ENCODE results near the gene TMBIM6. TPM values are rescaled to one million over a fixed set of nuclear protein-coding genes. Genes with fewer than 3 reads are reported as not detected.
"Not testable (repeated sequence)": the region's sequence is repeated elsewhere in the genome, so short reads cannot be mapped to it uniquely, and the experiment has no call there.

Gene TMBIM6
- total RNA-seq, 1 experiment from 2014 or later: 478 TPM

DNA sequence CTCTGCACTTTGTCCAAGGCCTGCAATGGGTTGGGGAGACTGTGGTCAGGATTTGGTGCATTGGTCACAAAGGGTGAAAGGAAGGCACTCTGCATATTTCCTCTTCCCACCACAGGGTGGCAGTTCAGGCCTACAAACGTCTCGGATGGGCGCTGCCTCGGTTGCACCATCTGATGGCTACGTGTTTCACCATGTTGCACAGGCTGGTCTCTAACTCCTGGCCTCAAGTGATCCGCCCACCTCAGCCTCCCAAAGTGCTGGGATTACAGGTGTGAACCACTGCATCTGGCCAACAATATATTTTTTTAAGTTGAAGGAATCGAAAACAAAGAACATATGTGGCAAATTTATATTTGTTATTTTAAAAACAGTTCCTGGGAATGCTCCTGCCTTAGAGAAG, 35.1 kb downstream of the TMBIM6 start:
- peak; percentile 77 for DNase-seq (ENCODE audit: low spot score)

DNA sequence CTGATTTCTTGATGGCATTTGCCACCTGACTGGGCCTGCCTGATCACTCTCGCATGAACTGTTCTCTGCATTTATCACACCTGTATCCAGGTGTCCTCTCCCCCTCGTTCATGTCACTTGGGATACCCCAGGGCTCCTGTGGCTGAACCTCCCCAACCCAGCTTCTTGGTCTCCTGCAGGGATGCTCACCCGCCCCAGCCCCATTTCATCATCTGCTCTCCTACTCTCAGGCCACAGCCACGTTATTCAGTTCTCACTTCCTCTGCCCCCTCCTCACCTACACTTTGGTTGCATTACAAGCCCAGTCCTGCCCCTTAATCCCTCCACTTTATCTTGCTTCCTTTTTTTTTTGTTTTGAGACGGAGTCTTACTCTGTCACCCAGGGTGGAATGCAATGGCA, 35.5 kb downstream of the TMBIM6 start:
- no peak for DNase-seq (ENCODE audit: low spot score)

DNA sequence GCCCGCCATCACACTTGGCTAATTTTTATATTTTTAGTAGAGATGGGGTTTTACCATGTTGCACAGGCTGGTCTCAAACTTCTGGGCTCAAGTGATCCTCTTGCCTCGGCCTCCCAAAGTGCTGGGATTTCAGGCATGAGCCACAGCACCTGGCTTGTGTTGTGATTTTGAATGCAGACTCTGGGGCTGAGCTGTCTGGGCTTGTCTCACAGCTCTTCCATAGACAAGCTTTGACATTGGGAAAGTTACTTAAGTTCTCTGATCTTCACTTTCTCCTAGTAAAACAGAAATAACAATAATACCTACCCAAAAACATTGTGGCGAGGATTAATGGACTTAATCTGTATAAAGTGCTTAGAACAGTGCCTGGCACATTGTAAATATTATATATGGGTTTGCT, 36.0 kb downstream of the TMBIM6 start:
- no peak for DNase-seq (ENCODE audit: low spot score)

DNA sequence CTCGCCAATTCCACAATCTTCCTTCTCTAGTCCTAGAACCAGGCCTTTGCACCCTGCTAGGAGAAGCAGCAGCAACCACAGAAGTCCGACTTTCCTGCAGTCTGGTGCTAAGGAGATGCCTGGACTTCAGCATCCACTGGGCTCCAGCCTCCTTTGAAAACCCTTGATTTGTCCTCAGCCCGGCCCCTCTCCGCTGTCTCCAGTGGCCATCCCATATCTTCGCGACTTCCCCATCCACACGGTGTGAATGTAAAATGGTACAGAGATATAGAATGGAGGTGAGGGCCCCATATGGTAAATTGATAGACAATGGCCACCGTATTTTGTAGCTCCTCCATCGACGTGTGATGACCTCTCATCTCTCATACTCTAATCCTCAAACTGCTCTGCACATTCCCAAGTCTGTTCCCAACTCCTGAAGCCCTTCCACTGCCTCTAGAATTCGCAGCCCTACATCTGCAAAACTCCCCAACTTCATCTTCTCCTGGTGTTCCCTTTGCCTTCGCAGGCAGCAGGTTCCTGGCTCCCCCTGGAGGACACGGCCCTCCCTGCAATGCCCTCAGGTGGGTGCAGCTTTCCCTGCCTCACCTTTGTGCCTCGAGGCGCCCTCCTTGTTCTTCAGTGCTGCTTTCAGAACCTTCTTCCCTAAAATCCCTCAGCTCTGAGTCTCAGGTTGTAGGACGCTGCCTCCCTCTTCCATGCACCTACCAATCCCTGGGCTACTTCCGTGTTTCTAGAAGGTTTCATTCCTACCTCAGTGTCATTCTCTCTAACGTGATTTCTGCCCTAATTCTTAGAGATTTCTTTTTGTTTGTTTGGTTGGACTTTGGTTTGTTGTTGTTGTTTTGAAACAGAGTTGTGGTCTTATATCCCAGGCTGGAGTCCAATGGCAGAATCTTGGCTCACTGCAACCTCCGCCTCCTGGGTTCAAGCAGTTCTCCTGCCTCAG, 36.7 kb downstream of the TMBIM6 start:
- peak; percentile 71 for DNase-seq (ENCODE audit: low spot score)

DNA sequence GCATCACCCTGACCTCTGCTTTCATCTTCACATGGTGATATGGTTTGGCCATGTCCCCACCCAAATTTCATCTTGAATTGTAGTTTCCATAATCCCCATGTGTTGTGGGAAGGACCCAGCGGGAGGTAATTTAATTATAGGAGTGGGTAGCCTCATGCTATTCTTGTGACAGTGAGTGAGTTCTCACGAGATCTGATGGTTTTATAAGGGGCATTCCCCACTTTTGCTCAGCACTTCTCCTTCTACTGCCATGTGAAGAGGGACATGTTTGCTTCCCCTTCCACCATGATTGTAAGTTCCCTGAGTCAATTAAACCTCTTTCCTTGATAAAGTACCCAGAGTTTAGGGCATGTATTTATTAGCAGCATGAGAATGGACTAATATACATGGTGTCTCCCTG, 38.2 kb downstream of the TMBIM6 start:
- no peak for DNase-seq (ENCODE audit: low spot score)

DNA sequence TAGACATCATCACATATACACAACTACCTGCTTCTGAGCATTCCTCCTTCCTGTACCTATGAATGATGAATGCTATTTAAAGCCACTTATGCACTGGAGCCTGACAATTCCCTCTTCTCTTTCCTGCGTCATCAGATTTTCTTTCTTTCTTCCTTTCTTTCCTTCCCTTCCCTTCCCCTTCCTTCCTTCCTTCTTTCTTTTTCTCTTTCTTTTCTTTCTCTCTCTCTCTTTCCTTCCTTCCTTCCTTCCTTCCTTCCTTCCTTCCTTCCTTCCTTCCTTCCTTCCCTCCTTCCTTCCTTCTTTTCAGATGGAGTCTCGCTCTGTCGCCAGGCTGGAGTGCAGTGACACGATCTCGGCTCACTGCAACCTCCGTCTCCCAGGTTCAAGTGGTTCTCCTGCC, 39.6 kb downstream of the TMBIM6 start:
- DNase-seq (ENCODE audit: low spot score): not testable (repeated sequence)

DNA sequence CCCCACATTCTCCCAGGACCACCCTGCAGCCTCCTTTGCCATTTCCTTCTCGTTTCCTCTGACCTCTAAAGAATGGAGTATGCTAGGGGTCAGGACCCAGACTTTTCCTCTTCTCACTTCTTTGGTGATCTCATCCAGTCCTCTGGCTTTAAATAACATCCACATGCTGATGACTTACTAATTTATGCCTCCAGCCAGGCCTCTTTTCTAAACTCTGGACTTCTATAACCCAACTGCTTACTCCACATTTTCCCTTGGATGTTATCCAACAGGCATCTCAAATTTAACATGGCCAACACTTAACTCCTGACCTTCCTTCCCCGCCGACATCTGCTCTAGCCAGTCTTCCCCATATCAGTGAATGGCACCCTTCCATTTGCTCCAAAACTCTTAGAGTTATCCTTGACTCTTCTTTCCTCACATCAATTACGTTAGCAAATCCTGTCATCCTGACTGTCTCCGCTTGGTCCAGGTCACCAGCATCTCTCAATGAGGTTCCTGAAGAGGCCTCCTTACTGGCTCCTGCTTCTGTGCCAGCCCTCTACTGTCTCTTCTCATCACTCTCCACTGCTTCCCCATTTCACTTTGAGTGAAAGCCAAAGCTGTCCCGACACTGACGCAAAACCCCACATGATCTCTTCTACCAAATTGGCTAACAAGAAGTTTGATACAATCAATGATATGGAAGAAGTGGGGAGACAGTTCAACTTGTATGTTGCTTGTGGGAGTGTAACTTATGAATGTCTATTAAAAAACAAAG, 42.7 kb downstream of the TMBIM6 start:
- DNase-seq (ENCODE audit: low spot score): no peak

DNA sequence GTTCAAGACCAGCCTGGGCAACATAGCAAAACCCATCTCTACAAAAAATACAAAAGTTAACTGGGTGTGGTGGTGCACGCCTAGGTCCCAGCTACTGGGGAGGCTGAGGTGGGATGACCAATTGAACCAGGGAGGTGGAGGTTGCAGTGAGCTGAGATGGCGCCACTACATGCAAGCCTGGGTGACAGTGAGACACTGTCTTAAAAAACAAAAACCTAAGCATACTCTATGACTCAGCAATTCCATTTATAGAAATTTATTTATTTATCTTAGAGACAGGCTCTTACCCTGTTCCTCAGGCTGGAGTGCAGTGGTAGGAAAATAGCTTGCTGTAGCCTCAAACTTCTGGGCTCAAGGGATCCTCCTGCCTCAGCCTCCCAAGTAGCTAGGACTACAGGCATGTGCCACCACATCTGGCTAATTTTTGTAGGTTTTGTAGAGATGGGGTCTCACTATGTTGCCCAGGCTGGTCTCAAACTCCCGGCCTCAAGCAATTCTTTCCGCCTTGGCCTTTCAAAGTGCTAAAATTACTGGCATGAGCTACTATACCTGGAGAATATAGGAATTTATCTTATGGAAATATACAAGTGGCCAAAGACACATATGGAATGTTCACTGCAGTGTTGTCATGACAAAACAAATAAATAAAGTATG, 43.5 kb downstream of the TMBIM6 start:
- no peak for DNase-seq (ENCODE audit: low spot score)

DNA sequence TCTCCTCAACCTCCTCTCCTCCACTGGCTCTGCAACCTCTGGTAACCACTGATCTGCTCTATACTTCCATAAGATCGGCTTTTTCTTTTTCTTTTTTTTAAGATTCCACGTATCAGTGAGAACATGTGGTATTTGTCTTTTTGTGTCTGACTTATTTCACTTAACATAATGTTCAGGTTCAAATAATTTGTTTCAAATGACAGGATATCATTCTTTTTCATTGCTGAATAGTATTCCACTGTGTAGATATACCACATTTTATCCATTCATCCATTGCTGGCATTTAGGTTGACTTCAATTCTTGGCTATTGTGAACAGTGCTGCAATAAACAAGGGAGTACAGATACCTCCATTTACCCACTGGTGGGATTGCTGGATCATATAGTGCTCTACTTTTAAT, 46.3 kb downstream of the TMBIM6 start:
- DNase-seq (ENCODE audit: low spot score): no peak

DNA sequence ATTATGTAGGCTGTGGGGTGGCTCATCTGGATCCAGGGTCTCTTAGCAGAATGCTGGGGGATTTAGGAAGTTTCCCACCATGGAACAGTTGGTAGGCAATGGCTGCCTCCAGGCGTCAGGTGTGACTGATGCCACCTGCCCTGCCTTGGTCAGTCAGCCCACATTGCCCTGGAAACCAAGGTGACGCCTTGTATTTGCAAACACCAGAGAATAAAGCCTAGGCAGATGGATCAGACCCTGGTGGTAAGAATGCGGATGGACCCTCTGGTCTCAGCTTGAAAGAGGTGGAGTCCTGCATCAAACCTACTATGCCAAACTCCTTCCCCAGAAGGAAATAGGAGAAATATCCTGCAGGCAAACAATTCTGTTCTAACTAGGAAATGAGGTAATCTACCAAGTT, 48.6 kb downstream of the TMBIM6 start:
- DNase-seq (ENCODE audit: low spot score): peak; percentile 37

DNA sequence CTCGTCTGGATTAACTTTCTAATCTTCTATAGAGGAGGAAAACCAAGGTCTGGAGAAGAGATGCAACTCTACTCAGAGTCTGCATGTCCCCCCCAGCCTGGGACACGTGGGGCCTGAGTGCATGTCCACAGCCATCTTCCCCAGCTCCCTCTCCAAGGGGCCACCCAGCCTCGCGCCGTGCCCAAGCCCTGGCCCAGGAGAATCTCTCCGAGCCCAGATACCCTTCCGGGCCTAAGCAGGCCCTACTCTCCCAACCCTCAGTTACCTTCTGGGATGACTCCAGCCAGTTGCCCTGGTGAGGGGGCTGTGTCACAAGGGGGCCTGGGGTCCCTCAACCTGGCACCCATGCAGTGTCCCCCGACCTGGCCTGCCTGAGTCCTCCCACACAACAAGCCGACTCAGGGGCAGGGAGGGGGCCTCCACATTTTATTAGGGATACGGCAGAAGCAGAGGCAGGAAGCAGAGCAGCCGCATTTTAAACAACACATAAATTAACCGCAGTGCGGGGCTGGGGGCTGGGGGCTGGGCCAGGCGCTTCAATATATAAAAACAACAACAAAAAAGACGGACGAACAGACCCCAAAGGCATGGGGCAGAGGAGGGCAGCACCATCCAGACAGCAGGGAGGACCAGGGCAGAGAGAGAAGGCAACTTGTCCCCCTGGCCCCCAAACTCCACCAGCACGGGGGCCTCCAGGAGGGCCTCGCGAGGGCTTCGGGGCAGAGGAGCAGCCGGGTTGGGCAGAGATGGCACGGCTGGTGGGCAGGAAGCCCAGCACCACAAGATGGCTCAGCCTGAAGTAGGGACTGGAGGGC, 49.6 kb downstream of the TMBIM6 start:
- no peak for DNase-seq (ENCODE audit: low spot score)

DNA sequence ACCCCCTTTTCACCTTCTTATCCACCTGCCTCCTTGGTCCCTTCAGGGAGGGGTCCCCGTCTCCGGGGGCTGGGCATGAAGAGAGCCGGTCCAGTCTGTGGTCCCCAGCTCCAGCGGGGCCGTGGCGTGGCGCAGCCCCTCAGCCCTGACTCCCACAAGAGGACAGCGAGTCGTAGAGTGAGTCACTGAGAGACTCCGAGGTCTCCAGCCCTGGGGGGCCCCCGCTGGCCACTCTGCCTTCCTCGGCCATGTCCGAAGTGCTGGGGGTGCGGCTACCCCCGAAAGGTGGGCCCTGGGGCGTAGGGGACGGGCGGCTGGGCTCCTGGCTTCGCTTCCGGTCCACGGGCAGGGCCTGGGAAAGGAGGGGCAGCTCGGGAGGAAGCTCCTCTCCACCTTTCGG, 50.3 kb downstream of the TMBIM6 start:
- DNase-seq (ENCODE audit: low spot score): no peak

DNA sequence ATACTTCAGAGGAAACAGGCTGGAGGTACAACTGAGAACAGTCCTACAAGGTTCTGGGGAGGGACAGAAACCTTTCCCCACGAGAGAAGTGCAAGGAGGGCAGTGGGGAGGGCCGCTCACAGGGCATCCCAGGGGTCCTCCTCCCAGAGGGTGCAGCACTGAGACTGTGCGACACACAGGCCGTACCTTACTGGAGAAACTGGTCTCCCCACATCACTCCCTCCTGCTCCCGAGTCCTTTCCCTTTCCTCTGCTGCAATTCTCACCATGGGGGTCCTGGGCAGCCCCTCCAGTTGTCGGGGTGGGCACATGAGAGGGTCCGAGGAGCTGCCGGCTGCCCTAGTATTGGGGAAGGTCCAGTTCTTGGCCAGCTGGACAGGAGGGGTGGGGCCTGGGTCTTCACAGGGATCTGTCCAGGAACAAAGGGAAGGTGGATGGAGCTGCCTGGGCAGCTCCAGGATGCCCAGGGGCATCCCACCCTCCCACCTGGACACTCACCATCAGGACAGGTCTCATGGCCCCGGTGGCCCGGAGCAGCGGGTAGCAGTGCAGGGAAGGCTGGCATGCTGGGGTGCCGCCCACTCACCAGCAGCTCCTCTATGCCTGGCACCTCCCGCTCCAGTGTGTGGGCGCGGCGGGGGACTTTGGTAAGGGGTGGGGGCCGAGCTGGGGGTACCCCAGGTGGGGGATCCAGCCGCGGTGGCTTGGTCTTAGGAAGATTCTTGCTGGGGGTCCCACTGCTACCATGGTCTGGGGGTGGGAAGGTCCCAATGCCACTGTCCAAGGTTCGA, 51.0 kb downstream of the TMBIM6 start:
- no peak for DNase-seq (ENCODE audit: low spot score)

DNA sequence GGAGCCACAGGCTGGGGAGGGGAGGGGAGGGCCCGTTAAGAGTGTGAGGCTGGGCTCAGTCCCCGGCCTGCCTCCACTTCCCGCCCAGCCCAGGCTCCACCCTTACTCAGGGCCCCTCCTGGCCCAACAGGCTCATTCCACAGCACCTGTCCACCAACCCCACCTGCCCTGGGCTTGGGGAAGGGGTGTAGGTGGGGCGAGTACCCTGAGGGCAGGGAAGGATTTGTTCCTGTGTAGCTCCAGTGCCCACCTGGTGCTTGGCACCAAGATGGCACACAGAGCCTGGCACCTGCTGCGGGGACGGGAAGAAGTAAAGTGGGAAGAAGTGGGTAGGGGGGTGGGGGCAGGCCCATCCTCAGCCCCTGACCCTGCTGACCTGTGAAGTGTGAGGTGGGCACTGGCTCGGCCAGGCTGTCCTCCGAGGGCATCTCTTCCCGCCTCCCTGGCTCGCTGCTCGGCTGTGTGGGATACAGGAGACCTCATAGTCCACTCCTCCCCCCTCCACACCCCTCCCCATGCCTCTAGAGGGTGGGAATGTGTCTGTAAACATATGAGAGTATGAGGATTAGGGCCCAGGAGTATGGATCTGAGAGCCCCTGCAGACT, 51.7 kb downstream of the TMBIM6 start:
- no peak for DNase-seq (ENCODE audit: low spot score)

DNA sequence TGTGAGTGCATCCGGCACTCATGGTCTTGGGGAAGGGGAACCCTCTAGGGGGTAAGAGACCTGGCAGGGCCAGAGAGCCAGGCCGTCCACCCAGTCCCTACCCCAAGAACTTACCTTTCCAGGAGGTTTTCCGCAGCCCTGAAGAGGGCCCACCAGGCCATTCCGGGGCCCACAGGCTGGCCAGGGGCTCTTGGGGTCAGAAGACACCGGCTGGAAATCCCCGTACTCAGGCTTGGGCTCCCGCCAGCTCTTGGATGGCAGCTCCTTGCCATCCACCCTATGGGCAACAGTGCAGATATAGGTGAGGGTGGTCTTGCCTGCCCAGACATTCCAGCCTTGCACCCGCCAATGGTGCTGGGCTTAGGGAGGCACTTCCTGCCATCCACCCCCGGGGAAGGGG, 52.3 kb downstream of the TMBIM6 start:
- DNase-seq (ENCODE audit: low spot score): no peak

DNA sequence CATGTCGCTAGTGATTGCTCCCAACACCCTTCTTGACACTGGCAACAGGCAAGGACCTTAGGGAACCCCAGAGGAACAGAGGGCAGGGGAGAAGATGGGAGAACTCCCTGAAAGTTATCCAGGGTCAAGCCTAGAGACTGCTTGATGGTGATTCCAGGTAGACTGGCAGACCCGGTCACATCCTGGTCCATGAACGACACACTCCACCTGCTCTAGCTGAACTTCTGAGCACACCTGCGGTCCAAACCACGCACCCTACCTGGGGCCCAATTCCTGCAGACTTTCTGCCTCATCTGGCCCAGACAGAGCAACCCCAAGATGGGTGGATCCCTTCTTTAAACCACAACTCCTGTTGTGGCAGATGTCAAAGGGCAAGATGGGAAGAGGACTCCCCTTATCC, 52.7 kb downstream of the TMBIM6 start:
- DNase-seq (ENCODE audit: low spot score): no peak

DNA sequence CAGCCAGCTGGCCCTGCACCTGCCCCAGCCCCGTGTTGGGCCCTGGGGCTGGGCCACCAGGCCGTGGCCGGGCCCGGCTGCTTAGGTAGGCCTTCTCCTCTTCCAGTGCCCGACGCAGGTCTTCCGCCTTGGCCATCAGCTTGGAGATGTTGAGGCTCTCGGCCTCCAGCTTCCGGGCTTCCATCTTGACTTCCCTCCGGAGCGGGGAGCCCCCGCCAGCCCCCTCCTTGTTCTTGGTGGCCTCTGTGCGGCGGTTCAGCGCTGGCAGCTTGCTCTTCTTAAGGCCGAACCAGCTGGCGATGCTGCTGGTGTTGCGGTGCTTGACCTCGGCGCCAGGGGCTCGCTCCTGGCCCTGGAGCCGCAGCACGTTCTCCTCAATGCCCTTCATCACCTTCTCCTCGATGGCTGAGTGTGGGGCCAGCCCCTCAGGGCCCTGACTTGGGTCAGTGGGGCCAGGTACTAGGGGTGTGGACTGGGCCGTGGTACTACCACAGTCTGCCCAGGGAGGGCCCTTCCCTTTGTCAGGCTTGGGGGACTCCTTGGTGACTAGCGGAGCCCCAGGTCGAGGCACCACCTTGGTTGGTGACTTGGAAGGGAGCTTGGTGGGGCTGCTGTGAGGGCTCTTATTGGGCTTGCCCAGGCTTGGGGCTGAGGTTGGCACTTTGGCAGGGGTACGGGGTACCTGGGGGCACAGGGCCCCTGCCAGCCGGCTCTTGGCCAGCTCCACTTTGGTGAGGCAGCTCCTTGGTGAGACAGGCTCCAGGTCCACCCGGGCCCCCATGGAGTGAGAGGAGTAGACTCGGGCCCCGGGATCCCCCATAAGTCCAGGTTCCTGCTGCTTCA, 53.7 kb downstream of the TMBIM6 start:
- DNase-seq (ENCODE audit: low spot score): no peak

DNA sequence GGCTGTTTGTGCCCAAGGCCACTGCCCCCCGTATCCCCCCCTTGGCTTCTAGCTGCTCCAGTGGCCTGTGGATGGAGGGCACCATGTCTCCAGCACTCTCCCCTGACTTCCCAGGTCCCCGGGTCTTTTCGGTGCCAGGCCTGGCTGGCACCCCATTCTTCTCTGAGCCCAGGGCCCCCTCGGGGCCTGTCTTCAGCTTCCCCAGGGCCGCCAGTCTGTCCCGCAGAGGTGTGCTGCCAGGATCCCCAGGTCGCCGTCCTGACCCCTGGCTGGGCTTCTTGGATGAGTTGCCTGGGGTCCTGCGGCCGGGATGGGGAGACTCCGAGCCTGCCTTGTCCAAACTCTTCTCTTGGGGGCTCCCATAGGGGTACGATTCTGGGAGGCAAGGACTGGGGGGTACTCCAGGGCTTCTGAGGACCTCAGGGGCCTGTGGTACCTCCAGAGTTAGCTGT, 54.3 kb downstream of the TMBIM6 start:
- no peak for DNase-seq (ENCODE audit: low spot score)

DNA sequence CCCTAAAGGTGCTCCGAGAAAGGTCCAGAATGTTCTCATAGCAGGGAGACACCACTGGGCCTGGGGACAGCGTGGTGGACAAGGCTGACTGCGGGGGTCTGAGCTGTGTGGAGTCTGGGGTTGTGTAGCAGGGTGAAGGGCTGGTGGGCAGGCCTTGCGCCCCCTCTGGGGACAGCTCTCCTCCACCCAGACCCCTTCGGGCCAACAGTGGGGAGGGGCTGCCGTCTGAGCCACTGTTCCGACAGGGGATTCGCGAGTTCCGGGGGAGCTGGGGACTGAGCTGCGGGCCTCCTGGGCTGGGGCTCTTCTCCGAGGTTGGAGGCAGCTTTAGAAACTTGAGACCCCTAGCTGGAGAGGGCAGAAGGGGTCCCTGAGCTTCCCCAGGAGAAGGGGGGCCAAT, 54.8 kb downstream of the TMBIM6 start:
- no peak for DNase-seq (ENCODE audit: low spot score)

All from HT-29 (cell line).